ENCODE data around the gene CHST12. TPM values are rescaled to one million over a fixed set of nuclear protein-coding genes. Genes with fewer than 3 reads are reported as not detected.

The CHST12 gene
- total and polyA plus RNA-seq, 12 donors: 2.5 to 31.2 (median 19.4) TPM

DNA sequence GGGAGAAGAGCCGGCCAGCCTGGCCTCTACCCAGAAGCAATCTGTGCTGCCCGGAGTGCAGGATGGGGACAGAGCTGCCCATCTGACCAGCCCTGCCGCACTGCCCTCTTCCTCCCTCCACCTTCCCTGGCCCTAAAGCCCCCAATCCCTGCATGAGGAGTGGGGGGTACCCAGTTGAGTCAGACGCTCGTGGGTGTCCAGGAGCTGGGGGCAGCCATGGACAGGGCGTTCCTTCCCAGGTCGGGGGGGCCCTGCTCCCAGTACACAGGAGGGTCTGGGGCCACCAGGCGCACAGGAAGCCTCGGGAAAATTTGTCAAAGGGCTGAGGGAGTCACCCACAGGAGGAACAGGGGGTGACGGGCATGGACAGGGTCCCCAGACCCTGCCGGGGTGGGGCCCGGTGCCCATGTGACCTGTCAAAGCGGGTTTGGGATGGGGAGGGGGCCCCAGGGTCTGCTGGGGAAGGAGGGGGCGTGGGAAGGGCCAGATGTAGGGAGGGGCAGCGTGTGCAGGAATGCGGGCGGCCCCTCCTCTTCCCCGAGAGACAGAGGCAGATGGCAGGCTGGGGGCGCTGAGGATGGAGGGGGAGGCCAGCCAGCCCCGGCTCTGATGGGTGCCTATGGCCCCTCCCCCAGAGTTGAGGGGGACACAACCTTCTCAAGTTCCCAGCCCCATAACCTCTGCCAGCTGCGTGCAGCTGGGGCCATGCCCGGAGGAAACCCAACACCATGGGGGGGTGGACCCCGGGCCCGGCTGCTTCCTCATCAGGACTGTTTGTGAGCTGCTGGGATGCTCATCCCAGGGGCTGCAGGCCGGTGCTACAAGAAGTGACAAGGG lies 94.3 kb downstream of the CHST12 start:
- 42 to 63% (median 50%) methylated on average over 4 to 25 of the region's 25 CpGs for WGBS, 4 donors
- no peak overlapping the region for H3K27ac ChIP-seq

More for the DNA sequence above, 94.3 kb downstream of the CHST12 start:
- H3K4me1 ChIP-seq (replicated peaks in 1 of 2): no peaks in the 10 kb centered on the region
- no peaks in the 10 kb centered on the region for H3K9me3 ChIP-seq (replicated peaks in 1 of 3)
- peaks cover 5% of the 10 kb centered on the region for H3K27me3 ChIP-seq
- DNase-seq: no peak
- no peak overlapping the region for H3K4me3 ChIP-seq
- intact Hi-C loops (cut with DNase I): no loop called here
- TF ChIP-seq, protein P1, sequence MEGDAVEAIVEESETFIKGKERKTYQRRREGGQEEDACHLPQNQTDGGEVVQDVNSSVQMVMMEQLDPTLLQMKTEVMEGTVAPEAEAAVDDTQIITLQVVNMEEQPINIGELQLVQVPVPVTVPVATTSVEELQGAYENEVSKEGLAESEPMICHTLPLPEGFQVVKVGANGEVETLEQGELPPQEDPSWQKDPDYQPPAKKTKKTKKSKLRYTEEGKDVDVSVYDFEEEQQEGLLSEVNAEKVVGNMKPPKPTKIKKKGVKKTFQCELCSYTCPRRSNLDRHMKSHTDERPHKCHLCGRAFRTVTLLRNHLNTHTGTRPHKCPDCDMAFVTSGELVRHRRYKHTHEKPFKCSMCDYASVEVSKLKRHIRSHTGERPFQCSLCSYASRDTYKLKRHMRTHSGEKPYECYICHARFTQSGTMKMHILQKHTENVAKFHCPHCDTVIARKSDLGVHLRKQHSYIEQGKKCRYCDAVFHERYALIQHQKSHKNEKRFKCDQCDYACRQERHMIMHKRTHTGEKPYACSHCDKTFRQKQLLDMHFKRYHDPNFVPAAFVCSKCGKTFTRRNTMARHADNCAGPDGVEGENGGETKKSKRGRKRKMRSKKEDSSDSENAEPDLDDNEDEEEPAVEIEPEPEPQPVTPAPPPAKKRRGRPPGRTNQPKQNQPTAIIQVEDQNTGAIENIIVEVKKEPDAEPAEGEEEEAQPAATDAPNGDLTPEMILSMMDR (IDR thresholded peaks at IDR 0.05): no peak
- TF ChIP-seq POLR2A (IDR thresholded peaks at IDR 0.05): no peak
- no peaks in the 10 kb centered on the region for H3K36me3 ChIP-seq (replicated peaks in 1 of 2)

Small RNA genes lying within 50 kb of the gene (small RNA-seq; reads per million reads assigned to genes)
- 0 reads per million in 2 donors for gene AC004840.2

Other genes with a start within 250 kb of the CHST12 start
- 10 to 100 TPM; 19.4 to 82.9 (median 28.4) TPM for gene MAD1L1, start 170.7 kb upstream of the CHST12 start, total RNA-seq
- gene MAD1L1, start 170.7 kb upstream of the CHST12 start, polyA plus RNA-seq: 10 to 100 TPM in 2 of 3 donors, 1 to 10 TPM in 1; 6.7 to 87.7 (median 57.0) TPM
- 10 to 100 TPM; 16.8 to 36.7 (median 25.9) TPM for gene MRM2, start 161.4 kb upstream of the CHST12 start, total RNA-seq
- 10 to 100 TPM; 17.4 to 36.4 (median 20.3) TPM for gene MRM2, start 161.4 kb upstream of the CHST12 start, polyA plus RNA-seq
- 10 to 100 TPM in 3 of 9 donors, 1 to 10 TPM in 6; 3.8 to 13.3 (median 8.6) TPM for gene NUDT1, start 161.4 kb upstream of the CHST12 start, total RNA-seq
- 10 to 100 TPM in 1 of 3 donors, 1 to 10 TPM in 2; 2.5 to 17.3 (median 8.7) TPM for gene NUDT1, start 161.4 kb upstream of the CHST12 start, polyA plus RNA-seq
- gene SNX8, start 89.2 kb upstream of the CHST12 start, total RNA-seq: 10 to 100 TPM in 7 of 9 donors, 1 to 10 TPM in 2; 5.3 to 40.5 (median 25.5) TPM
- 10 to 100 TPM; 13.5 to 39.0 (median 37.2) TPM for gene SNX8, start 89.2 kb upstream of the CHST12 start, polyA plus RNA-seq
- gene EIF3B, start 48.8 kb upstream of the CHST12 start, total RNA-seq: 100 to 1,000 TPM in 7 of 9 donors, 10 to 100 TPM in 2; 81.4 to 149 (median 110) TPM
- 100 to 1,000 TPM; 107 to 183 (median 107) TPM for gene EIF3B, start 48.8 kb upstream of the CHST12 start, polyA plus RNA-seq
- gene GRIFIN, start 72.8 kb downstream of the CHST12 start, total RNA-seq: not detected
- not detected for gene GRIFIN, start 72.8 kb downstream of the CHST12 start, polyA plus RNA-seq
- gene LFNG, start 116.2 kb downstream of the CHST12 start, total RNA-seq: 10 to 100 TPM in 6 of 9 donors, 1 to 10 TPM in 3; 3.7 to 26.1 (median 13.0) TPM
- 10 to 100 TPM in 2 of 3 donors, 1 to 10 TPM in 1; 1.4 to 20.7 (median 15.5) TPM for gene LFNG, start 116.2 kb downstream of the CHST12 start, polyA plus RNA-seq
- gene BRAT1, start 151.9 kb downstream of the CHST12 start, total RNA-seq: 10 to 100 TPM; 23.2 to 88.6 (median 68.5) TPM
- gene BRAT1, start 151.9 kb downstream of the CHST12 start, polyA plus RNA-seq: 100 to 1,000 TPM in 2 of 3 donors, 1 to 10 TPM in 1; 3.7 to 120 (median 101) TPM
- 10 to 100 TPM in 8 of 9 donors, 1 to 10 TPM in 1; 4.6 to 33.2 (median 13.8) TPM for gene IQCE, start 155.4 kb downstream of the CHST12 start, total RNA-seq
- 10 to 100 TPM in 1 of 3 donors, 1 to 10 TPM in 2; 6.2 to 16.7 (median 7.9) TPM for gene IQCE, start 155.4 kb downstream of the CHST12 start, polyA plus RNA-seq
- 10 to 100 TPM in 8 of 9 donors, 1 to 10 TPM in 1; 5.2 to 86.3 (median 59.4) TPM for gene TTYH3, start 228.4 kb downstream of the CHST12 start, total RNA-seq
- gene TTYH3, start 228.4 kb downstream of the CHST12 start, polyA plus RNA-seq: 10 to 100 TPM in 2 of 3 donors, 1 to 10 TPM in 1; 5.4 to 38.4 (median 21.3) TPM

Data from adrenal gland (tissue), 12 donors.